HL-60 (cell line): ENCODE measurements around the gene GRK1.
"Not testable (repeated sequence)": the region's sequence is repeated elsewhere in the genome, so short reads cannot be mapped to it uniquely, and the experiment has no call there.

Experiments used
- CTCF ChIP-seq: IDR thresholded peaks from one replicate; pipeline ENCODE4 v1.5.1; 2011; ENCODE audit warnings: low read length, control low read depth, inconsistent platforms; ENCODE audit not compliant: insufficient read depth
- POLR2AphosphoS5 ChIP-seq: IDR thresholded peaks from 2 replicates; pipeline ENCODE4 v1.6.1; 2012; ENCODE audit warnings: low read depth
- REST ChIP-seq: IDR thresholded peaks from 2 replicates; pipeline ENCODE4 v1.6.1; 2012; ENCODE audit warnings: low read depth; ENCODE audit not compliant: insufficient replicate concordance

GRCh38 chr13:113725329-113726105 is 58.5 kb downstream of the GRK1 start:
- TF ChIP-seq CTCF, REST, POLR2AphosphoS5: not testable (repeated sequence)
